ENCODE data around the gene NELL1.

GRCh38 chr11:20631519-20632168 lies 37.7 kb upstream of the NELL1 start:
- TF ChIP-seq HDAC2 (IDR thresholded peaks at IDR 0.05) = no peak
- TF ChIP-seq MYC (IDR thresholded peaks at IDR 0.05; ENCODE audit: borderline replicate concordance, low read length) = no peak
- TF ChIP-seq CTCF (IDR thresholded peaks at IDR 0.05) = no peak
- TF ChIP-seq HEYL (CRISPR knock-in tag; IDR thresholded peaks at IDR 0.05) = no peak
- no peak for TF ChIP-seq POLR2A (IDR thresholded peaks at IDR 0.05; ENCODE audit: low read length)
- no peak for TF ChIP-seq CEBPB (IDR thresholded peaks at IDR 0.05)
- TF ChIP-seq MAX (IDR thresholded peaks at IDR 0.05) = no peak

Data from A549 (cell line).